ENCODE data around the gene PTTG1IP. TPM values are rescaled to one million over a fixed set of nuclear protein-coding genes. Genes with fewer than 3 reads are reported as not detected.
A peak's percentile ranks its signal among the peaks of the same experiment; 100 is the strongest.
"Not testable (repeated sequence)": the region's sequence is repeated elsewhere in the genome, so short reads cannot be mapped to it uniquely, and the experiment has no call there.

The PTTG1IP gene
- total RNA-seq, 1 donor, result 413 TPM

DNA sequence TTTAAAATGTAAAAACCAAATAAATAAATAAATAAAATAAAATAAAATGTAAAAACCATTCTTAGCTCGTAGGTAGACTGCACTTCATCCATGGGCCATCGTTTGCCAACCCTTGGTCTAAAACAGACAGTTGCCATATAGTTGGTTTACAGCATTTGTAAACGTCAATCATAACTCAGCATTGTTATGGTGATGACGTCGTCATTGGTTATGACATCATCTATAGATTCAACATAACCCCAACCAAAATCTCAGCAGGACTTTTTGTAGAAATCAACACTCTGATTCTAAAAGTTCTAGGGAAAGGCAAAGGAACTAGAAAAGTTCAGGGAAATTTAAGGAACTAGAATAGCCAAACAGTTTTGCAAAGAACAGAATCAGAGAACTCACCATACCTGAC is 39.8 kb downstream of the PTTG1IP start:
- DNase-seq (ENCODE audit: insufficient read length, low spot score, missing footprints), result peak; percentile 30

DNA sequence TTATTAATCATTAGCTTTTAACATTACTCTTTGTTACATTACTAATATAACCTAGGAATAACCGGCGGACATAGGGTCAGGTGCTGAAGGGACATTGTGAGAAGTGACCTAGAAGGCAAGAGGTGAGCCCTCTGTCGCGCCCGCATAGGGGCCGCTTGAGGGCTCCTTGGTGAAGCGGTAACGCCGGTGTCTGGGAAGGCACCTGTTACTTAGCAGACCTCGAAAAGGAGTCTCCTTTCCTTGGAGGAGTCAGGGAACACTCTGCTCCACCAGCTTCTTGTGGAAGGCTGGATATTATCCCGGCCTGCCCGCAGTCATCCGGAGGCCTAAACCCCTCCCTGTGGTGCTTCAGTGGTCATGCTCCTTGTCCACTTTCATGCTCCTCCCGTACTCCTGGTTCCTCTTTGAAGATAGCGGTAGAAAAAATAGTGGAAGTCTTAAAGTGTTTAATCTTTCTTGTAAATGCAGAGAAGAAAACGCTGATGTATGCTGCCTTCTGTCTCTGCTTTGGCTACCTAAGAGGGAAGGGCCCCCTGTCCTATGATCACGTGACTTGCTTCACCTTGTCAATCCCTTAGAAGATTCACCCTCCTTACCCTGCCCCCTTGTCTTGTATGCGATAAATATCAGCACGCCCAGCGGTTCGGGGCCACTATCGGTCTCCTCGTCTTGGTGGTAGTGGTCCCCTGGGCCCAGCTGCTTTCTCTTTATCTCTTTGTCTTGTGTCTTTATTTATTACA is 40.8 kb downstream of the PTTG1IP start:
- H3K4me3 ChIP-seq (ENCODE audit: insufficient read depth, low read length); H3K4me1 ChIP-seq (ENCODE audit: insufficient read depth, low read length); H3K36me3 ChIP-seq (ENCODE audit: insufficient read depth, low read length); H3K9me3 ChIP-seq (ENCODE audit: low read depth, low read length); DNase-seq (ENCODE audit: insufficient read length, low spot score, missing footprints); H3K4me2 ChIP-seq (ENCODE audit: insufficient read depth, low read length); H4K20me1 ChIP-seq (ENCODE audit: insufficient read depth, low read length); H3K79me2 ChIP-seq (ENCODE audit: insufficient read depth, low read length); H2AFZ ChIP-seq (ENCODE audit: low read length); H3K27me3 ChIP-seq (ENCODE audit: insufficient read depth, low read length); H3K27ac ChIP-seq (ENCODE audit: low read depth, low read length): not testable (repeated sequence)

More for the DNA sequence above, 39.8 kb downstream of the PTTG1IP start:
- H3K4me3 ChIP-seq (ENCODE audit: insufficient read depth, low read length), result no peak overlapping the region
- H3K4me1 ChIP-seq (ENCODE audit: insufficient read depth, low read length), result peaks cover 4% of the 10 kb centered on the region
- no peak overlapping the region for H3K4me2 ChIP-seq (ENCODE audit: insufficient read depth, low read length)
- TF ChIP-seq, protein P1, sequence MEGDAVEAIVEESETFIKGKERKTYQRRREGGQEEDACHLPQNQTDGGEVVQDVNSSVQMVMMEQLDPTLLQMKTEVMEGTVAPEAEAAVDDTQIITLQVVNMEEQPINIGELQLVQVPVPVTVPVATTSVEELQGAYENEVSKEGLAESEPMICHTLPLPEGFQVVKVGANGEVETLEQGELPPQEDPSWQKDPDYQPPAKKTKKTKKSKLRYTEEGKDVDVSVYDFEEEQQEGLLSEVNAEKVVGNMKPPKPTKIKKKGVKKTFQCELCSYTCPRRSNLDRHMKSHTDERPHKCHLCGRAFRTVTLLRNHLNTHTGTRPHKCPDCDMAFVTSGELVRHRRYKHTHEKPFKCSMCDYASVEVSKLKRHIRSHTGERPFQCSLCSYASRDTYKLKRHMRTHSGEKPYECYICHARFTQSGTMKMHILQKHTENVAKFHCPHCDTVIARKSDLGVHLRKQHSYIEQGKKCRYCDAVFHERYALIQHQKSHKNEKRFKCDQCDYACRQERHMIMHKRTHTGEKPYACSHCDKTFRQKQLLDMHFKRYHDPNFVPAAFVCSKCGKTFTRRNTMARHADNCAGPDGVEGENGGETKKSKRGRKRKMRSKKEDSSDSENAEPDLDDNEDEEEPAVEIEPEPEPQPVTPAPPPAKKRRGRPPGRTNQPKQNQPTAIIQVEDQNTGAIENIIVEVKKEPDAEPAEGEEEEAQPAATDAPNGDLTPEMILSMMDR (IDR thresholded peaks at IDR 0.05; ENCODE audit: extremely low read depth, low read depth, low read length), result no peak
- H2AFZ ChIP-seq (ENCODE audit: low read length), result no peak overlapping the region
- H3K27me3 ChIP-seq (ENCODE audit: insufficient read depth, low read length), result no peaks in the 10 kb centered on the region
- no peaks in the 10 kb centered on the region for H3K36me3 ChIP-seq (ENCODE audit: insufficient read depth, low read length)
- H3K79me2 ChIP-seq (ENCODE audit: insufficient read depth, low read length), result no peaks in the 10 kb centered on the region
- peaks cover 3% of the 10 kb centered on the region for H3K9me3 ChIP-seq (ENCODE audit: low read depth, low read length)
- no peak overlapping the region for H3K27ac ChIP-seq (ENCODE audit: low read depth, low read length)
- H4K20me1 ChIP-seq (ENCODE audit: insufficient read depth, low read length), result no peaks in the 10 kb centered on the region

DNA sequence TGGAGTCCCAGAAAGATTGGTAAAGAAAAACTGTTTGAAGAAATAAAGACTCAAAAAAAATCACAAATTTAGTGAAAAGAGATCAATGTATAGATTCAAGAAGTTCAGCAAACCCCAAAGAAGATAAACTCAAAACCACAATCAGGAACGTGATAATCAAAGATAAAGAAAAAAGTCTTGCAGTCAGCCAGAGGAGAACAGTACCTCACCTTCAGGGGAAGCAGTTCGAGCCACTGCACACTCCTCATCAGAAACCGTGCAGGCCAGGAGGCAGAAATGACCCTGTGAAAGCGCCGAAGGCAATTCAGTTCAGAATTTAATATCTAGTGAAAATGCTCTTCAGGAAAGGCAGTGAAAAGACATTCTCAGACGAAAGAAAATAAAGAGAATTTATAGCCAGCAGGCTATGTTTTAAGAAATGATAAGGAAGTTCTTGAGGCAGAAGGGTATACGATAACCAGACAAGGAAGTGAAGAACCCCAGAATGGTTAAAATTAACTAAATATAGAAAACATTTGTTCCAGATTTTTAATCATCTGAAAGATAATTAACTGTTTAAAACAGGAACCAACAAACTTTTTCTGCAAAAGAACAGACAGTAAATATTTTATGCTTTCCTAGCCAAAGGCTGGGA is 42.1 kb downstream of the PTTG1IP start:
- Histone ChIP-seq H3K4me1 (ENCODE audit: insufficient read depth, low read length) (no peaks in the 10 kb centered on the region), H3K4me3 (ENCODE audit: insufficient read depth, low read length) (no peak overlapping the region), H3K27ac (ENCODE audit: low read depth, low read length) (no peak overlapping the region), H3K79me2 (ENCODE audit: insufficient read depth, low read length) (no peaks in the 10 kb centered on the region), H3K36me3 (ENCODE audit: insufficient read depth, low read length) (no peaks in the 10 kb centered on the region), H3K4me2 (ENCODE audit: insufficient read depth, low read length) (no peak overlapping the region), H3K27me3 (ENCODE audit: insufficient read depth, low read length) (no peaks in the 10 kb centered on the region), H3K9me3 (ENCODE audit: low read depth, low read length) (peaks cover 10% of the 10 kb centered on the region), H4K20me1 (ENCODE audit: insufficient read depth, low read length) (no peaks in the 10 kb centered on the region), H2AFZ (ENCODE audit: low read length) (no peak overlapping the region)
- DNase-seq (ENCODE audit: insufficient read length, low spot score, missing footprints), result peak; percentile 46
- TF ChIP-seq, protein P1 (IDR thresholded peaks at IDR 0.05; ENCODE audit: extremely low read depth, low read depth, low read length), result no peak

DNA sequence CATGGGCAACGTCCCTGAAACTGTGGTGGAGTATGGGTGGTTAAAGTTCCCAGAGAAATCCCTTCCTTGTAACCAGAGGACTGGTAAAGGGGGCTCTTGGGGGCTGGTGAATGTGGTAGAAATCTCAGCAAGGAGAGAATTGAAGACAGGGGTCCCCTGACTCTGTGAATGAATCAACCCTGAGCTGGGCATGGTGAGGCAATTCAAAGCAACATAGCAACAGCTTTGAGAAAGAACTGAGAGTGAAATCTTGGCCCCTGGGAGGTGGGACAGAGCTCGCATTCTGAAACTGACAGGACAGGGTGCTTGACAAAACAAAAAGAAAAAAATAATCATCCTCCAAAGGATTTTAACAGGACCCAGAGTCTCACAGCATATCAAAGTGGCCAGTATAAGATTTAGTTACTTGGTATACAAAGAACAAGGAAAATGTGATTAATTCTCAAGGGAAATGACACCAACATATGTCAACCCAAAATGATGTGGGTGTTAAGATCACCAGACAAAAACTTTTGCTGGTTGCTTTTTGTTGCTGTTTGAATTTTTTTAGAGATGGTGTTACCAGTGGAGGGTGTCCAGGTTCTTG is 43.9 kb downstream of the PTTG1IP start:
- Histone ChIP-seq H3K9me3 (ENCODE audit: low read depth, low read length) (peaks cover 10% of the 10 kb centered on the region), H3K27ac (ENCODE audit: low read depth, low read length) (no peak overlapping the region), H3K4me3 (ENCODE audit: insufficient read depth, low read length) (no peak overlapping the region), H3K4me2 (ENCODE audit: insufficient read depth, low read length) (no peak overlapping the region), H3K4me1 (ENCODE audit: insufficient read depth, low read length) (no peaks in the 10 kb centered on the region), H3K79me2 (ENCODE audit: insufficient read depth, low read length) (no peaks in the 10 kb centered on the region), H4K20me1 (ENCODE audit: insufficient read depth, low read length) (no peaks in the 10 kb centered on the region), H2AFZ (ENCODE audit: low read length) (no peak overlapping the region), H3K36me3 (ENCODE audit: insufficient read depth, low read length) (no peaks in the 10 kb centered on the region), H3K27me3 (ENCODE audit: insufficient read depth, low read length) (peaks cover 3% of the 10 kb centered on the region)
- TF ChIP-seq, protein P1 (IDR thresholded peaks at IDR 0.05; ENCODE audit: extremely low read depth, low read depth, low read length), result no peak
- no peak for DNase-seq (ENCODE audit: insufficient read length, low spot score, missing footprints)
